Activated B cell treated with CpG ODN at 0.5 μM for 24 hours (primary cell): ENCODE data around the gene PIEZO2. TPM values are rescaled to one million over a fixed set of nuclear protein-coding genes. Genes with fewer than 3 reads are reported as not detected.

Experiments
- ATAC-seq: fragments of 200-7000 bp; cut with Tn5 transposase; one replicate; pipeline ENCODE4 v1.10.0; 2021; ENCODE audit warnings: low read depth, mild to moderate bottlenecking, moderate library complexity
- CTCF ChIA-PET: fragments of 350-600 bp; sonication (Branson Sonifier 250); formaldehyde crosslinking; loops from one replicate; lab custom pipeline; 2021; ENCODE audit warnings: antibody characterized with exemption; lab: Charles Lee
- POLR2A ChIA-PET: fragments of 350-600 bp; sonication (Branson Sonifier 250); formaldehyde crosslinking; loops from one replicate; lab custom pipeline; 2021; ENCODE audit warnings: antibody characterized with exemption; lab: Charles Lee
- DNase-seq: peaks from one replicate; pipeline ENCODE4 v3.0.0; 2022
- H3K27ac Mint-ChIP-seq: one replicate; pipeline ENCODE4 v1.8.0; 2020; ENCODE audit warnings: mixed read lengths
- H3K27me3 Mint-ChIP-seq: one replicate; pipeline ENCODE4 v1.8.0; 2021; ENCODE audit warnings: mixed read lengths
- H3K36me3 Mint-ChIP-seq: one replicate; pipeline ENCODE4 v1.8.0; 2021; ENCODE audit warnings: low read depth, mixed read lengths
- H3K4me1 Mint-ChIP-seq: one replicate; pipeline ENCODE4 v1.8.0; 2021; ENCODE audit warnings: mixed read lengths
- H3K4me3 Mint-ChIP-seq: one replicate; pipeline ENCODE4 v1.8.0; 2020; ENCODE audit warnings: mild to moderate bottlenecking, mixed read lengths
- H3K9me3 Mint-ChIP-seq: one replicate; pipeline ENCODE4 v1.8.0; 2020; ENCODE audit warnings: mixed read lengths
- intact Hi-C: fragments of 100-400 bp; cut with micrococcal nuclease; formaldehyde crosslinking; loops from one replicate; pipeline ENCODE4 v1.15.1; 2024
- total RNA-seq: library from RNA; stranded (reverse); gene quantifications from 2 replicates; pipeline ENCODE4 v1.2.3, GENCODE V29; 2022
- TF ChIP-seq, protein P1 (sequence below): fragments of 200-600 bp; IDR thresholded peaks from one replicate; pipeline ENCODE4 v1.8.0; 2022; ENCODE audit warnings: antibody characterized with exemption, mild to moderate bottlenecking

Gene PIEZO2
- total RNA-seq, 1 donor from 2014 or later: not detected

DNA sequence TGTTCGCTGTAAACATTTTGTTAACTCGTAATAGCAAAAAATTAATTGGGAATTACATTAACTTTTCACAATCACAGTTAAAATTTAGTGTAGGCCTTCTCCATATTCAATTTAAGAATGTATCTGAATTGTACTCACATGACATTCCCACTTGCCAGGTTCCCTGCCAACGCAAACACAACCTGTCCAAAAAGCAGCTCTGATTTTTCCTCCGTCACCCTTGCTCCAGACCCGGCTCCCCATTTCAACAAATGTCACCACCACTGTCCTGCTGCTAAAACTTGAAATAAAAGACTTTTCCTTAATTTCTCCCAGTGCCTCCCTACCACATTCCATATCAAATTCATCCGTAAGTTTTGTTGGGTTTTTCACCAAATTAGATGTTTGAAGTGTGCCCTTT is 120.3 kb downstream of the PIEZO2 start:
- ChIA-PET POLR2A (no interaction called here), CTCF (no interaction called here)
- Mint-ChIP-seq H3K27ac (no peak overlapping the region), H3K36me3 (no peaks in the 10 kb centered on the region), H3K27me3 (no peaks in the 10 kb centered on the region), H3K4me3 (no peak overlapping the region), H3K4me1 (no peaks in the 10 kb centered on the region), H3K9me3 (no peaks in the 10 kb centered on the region)
- DNase-seq (no peak), ATAC-seq (no peak)
- TF ChIP-seq, protein P1, sequence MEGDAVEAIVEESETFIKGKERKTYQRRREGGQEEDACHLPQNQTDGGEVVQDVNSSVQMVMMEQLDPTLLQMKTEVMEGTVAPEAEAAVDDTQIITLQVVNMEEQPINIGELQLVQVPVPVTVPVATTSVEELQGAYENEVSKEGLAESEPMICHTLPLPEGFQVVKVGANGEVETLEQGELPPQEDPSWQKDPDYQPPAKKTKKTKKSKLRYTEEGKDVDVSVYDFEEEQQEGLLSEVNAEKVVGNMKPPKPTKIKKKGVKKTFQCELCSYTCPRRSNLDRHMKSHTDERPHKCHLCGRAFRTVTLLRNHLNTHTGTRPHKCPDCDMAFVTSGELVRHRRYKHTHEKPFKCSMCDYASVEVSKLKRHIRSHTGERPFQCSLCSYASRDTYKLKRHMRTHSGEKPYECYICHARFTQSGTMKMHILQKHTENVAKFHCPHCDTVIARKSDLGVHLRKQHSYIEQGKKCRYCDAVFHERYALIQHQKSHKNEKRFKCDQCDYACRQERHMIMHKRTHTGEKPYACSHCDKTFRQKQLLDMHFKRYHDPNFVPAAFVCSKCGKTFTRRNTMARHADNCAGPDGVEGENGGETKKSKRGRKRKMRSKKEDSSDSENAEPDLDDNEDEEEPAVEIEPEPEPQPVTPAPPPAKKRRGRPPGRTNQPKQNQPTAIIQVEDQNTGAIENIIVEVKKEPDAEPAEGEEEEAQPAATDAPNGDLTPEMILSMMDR: no peak
- intact Hi-C loops: no loop called here

DNA sequence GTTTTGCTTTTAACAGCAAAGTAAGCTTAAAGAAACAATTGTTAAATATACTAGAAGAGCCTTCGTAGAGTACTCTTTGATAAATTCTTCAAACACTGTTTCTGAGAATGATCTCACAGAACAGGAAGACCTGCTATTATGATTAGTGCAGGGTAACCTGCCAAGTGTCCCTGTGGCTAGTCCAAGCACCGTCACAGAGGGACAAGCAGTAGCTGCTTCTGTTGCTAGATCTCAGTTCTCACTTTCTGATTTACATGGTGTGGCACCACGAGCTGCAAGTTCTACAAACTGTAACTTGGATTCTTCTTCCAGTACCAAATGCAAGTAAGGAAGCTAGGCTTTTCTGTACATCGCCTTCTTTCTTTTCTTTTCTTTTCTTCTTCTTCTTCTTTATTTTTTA is 121.5 kb downstream of the PIEZO2 start:
- Mint-ChIP-seq H3K27me3 (no peaks in the 10 kb centered on the region), H3K27ac (no peak overlapping the region), H3K9me3 (no peaks in the 10 kb centered on the region), H3K4me3 (no peak overlapping the region), H3K36me3 (no peaks in the 10 kb centered on the region), H3K4me1 (no peaks in the 10 kb centered on the region)
- intact Hi-C loops: no loop called here
- ChIA-PET POLR2A (no interaction called here), CTCF (interaction anchor here (0.7 to 1.6 kb wide), 2 partner anchors 12 to 350 kb away, joined by 3 read pairs; no protein-coding TSS in a partner anchor)
- no peak for ATAC-seq
- DNase-seq: no peak
- TF ChIP-seq, protein P1: no peak

DNA sequence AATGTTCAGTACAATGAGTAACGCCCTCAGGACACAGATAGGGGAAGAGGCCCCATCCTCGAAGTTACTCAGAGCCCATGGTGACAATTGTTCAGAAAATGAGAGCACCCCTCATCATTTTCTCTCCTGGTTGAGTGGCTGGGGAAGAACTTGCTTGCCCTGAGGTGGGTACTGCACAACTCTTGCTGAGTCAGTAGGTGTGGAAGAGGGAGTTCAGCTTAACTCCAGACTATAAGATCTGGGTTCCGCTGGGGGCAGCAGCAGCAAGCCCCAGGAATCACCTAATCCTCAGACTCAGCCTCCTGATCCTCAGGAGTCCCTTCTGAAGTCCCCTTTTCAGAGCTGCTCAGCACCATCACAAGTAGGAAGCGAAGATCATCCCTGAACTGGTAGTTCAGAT is 123.7 kb downstream of the PIEZO2 start:
- TF ChIP-seq, protein P1: no peak
- H3K9me3 Mint-ChIP-seq: no peaks in the 10 kb centered on the region
- DNase-seq: no peak
- H3K4me3 Mint-ChIP-seq: no peak overlapping the region
- no peaks in the 10 kb centered on the region for H3K27me3 Mint-ChIP-seq
- no peak overlapping the region for H3K27ac Mint-ChIP-seq
- H3K4me1 Mint-ChIP-seq: no peaks in the 10 kb centered on the region
- H3K36me3 Mint-ChIP-seq: no peaks in the 10 kb centered on the region
- ATAC-seq: no peak
- intact Hi-C loops: no loop called here
- CTCF ChIA-PET: no interaction called here
- POLR2A ChIA-PET: no interaction called here

DNA sequence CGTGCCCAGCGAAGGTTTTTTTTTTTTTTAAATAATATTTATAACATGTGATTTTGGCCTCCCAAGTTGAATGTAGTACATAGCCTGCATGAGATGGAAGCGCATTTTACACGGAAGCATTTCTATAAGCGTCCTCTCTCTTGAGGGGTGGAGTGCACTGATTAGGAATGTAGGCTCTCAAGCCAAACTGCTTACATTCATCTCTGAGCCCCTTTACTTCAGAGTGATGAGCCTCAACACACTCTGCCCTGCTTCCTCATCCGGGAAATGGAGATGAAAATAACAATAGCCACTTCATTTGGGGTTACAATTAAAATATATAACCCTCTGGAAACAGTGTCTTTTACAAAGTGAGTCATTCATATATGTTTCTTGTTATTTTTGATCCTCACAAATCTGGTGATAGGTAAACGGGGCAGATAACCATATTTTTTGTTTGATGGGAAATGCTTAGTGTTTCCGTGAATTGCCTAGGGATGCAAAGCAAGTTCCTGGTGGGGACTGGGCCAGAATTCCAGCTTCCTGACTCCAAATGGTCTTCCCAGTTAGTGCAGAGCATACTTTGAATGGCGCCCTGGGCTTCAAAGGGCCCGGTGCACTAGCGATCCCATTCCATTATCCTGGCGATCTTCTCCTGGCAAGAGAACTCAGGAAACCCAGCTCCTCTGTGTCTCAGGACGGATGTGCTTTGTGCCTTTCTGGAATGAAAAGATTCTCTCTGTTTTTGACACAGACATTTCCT is 124.3 kb downstream of the PIEZO2 start:
- Mint-ChIP-seq H3K27me3 (no peaks in the 10 kb centered on the region), H3K4me1 (no peaks in the 10 kb centered on the region), H3K4me3 (no peak overlapping the region), H3K27ac (no peak overlapping the region), H3K9me3 (no peaks in the 10 kb centered on the region), H3K36me3 (no peaks in the 10 kb centered on the region)
- ChIA-PET POLR2A (no interaction called here), CTCF (no interaction called here)
- TF ChIP-seq, protein P1: no peak
- ATAC-seq (no peak), DNase-seq (no peak)
- intact Hi-C loops: no loop called here

DNA sequence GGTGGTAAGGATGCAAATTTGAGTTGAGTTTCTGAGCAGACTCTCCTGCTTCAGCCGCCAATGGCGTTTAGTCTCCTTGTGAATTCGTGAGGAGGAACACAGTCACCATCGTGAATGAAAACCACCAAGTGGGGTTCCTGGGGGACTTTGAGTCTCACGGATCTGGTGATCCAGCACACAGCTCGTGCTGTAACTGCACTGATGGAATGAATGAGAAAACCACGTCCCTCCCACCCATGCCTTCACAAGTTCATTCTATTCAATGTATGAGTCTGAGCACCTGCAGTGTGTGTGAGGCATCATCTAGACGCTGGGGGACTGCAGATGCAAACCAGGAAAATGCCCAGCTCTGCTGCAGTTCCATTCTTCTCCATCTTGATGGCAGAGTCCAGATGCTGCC is 127.9 kb downstream of the PIEZO2 start:
- ATAC-seq (no peak), DNase-seq (no peak)
- H3K27ac Mint-ChIP-seq: no peak overlapping the region
- ChIA-PET CTCF (no interaction called here), POLR2A (no interaction called here)
- H3K4me1 Mint-ChIP-seq: no peaks in the 10 kb centered on the region
- H3K36me3 Mint-ChIP-seq: no peaks in the 10 kb centered on the region
- no peaks in the 10 kb centered on the region for H3K27me3 Mint-ChIP-seq
- no peak overlapping the region for H3K4me3 Mint-ChIP-seq
- intact Hi-C loops: no loop called here
- no peaks in the 10 kb centered on the region for H3K9me3 Mint-ChIP-seq
- TF ChIP-seq, protein P1: no peak
